GM19372 (cell line): ENCODE results near the gene TEX12.

Experiments
- ATAC-seq: cut with Tn5 transposase; IDR thresholded peaks from one replicate; pipeline ENCODE4 v1.9.1; 2021; ENCODE audit warnings: mild to moderate bottlenecking, low read depth, moderate library complexity; ENCODE audit not compliant: unreplicated experiment

Gene TEX12

DNA sequence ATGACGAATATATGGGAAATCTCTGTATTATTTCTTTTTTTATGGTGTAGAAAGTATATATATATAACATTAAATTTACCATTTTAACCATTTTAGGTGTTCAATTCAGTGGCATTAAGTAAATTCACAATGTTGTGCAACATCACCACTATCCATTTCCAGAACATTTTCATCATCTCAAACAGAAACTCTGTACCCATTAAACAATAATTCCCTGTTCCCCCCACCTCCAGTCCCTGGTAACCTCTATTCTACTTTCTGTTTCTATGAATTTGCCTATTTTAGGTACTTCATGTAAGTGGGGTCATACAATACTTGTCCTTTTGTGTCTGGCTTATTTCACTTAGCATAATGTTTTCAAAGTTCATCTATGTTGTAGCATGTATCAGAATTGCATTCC lies 43.7 kb downstream of the TEX12 start:
- no peak for ATAC-seq

DNA sequence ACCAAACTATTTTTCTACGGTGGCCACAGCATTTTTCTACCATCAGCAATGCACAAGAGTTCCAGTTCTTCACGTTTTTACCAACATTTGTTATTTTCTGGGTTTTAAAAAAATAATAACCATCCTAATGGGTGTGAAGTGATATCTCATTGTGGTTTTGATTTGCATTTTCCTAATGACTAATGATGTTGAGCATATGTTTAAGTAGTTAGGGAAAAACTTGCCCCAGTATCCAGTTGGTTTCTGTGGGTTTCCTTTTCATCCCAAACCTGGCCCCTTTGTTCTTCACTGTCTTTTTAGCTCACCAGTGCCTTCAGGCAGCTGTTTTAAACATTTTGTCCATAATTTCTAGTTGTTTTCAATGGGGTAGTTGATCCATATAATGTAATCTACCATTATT lies 44.4 kb downstream of the TEX12 start:
- ATAC-seq = no peak

DNA sequence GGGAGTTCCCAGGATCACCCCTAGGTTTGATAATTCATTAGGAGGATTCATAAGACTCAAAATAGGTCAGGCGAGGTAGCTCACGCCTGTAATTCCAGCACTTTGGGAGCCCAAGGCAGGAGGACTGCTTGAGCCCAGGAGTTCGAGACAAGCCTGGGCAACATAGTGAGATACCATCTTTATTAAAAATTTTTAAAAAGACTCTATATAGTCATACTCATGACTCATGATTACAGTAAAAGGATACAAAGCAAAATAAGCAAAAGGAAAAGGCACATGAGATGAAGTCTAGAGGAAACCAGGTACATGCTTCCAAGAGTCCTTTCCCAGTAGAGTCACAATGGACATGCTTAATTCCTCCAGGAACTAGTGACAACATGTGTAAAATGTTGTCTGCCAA lies 45.1 kb downstream of the TEX12 start:
- ATAC-seq = no peak

DNA sequence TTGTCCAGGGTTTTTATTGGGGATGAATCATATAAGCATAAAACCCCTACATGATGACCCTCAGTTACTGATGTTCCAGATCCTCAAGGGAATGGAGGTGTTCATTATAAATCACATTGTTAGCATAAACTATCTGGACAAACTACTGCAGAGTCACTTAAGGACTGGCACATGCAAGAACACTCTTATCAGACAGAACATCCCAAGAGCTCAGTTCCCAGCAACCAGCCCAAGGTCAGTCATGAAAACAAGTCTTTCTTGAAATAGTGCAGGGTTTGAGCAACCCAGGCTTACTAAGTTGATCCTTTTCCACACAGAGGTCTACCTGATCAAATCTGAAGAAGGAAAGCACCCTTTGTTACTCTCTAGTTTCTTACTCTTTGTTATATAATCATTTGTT lies 45.5 kb downstream of the TEX12 start:
- no peak for ATAC-seq

DNA sequence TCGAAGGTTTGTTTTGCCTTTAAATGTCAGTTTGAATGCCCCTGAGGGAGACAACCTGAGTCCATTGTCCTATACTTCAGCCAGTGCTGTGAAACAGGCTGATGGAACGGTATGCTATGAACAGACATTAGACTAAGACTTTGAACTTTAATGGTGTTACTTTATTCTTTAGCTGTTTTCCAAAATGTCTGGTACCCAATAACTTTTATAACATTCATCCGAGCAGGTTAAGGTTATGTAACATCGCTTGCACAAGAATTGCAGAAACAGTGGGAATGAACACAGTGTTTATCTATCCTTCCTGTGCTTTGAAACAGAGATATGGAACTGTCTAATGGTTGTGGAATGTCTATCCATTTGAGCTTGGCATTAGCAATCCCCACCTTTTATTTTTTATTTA lies 46.6 kb downstream of the TEX12 start:
- no peak for ATAC-seq

DNA sequence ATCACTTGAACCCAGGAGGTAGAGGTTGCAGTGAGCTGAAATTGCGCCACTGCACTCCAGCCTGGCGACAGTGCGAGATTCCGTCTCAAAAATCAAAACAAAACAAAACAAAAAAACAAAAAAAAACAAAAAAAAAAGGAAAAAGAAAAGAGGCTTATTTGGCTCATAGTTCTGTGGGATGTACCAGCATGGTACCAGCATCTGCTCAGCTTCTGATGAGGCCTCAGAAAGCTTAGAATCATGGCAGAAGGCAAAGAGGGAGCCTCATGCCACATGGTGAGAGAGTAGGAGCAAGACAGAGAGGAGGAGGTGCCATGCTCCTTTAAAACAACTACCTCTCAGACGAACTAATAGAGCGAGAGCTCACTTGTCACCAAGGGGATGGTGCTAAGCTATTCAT lies 48.4 kb downstream of the TEX12 start:
- ATAC-seq = no peak

DNA sequence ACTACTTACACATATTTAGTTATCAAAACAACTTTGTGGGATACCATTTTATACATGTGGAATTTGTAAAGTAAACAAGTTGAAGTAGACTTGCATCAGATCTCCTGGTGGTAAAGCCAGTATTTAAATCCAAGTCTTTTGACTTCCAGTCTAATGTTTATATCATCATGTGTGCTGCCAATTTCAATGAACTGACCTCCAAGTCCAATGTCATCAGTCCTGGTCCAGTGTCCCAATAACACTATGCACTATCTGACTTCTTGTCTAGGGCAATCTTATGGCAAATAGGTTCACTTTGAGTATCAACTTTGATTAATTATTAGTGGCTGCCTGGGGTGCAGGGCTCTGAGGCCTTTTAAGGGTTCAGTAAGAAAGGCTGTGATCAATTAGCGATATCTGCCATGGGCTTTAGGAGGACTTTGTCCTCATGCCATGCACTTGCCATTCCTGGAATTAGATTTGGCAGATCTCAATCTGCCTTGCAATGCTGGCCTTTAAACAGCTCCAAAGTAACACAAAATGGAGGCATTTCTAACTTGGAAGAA lies 49.5 kb downstream of the TEX12 start:
- no peak for ATAC-seq

DNA sequence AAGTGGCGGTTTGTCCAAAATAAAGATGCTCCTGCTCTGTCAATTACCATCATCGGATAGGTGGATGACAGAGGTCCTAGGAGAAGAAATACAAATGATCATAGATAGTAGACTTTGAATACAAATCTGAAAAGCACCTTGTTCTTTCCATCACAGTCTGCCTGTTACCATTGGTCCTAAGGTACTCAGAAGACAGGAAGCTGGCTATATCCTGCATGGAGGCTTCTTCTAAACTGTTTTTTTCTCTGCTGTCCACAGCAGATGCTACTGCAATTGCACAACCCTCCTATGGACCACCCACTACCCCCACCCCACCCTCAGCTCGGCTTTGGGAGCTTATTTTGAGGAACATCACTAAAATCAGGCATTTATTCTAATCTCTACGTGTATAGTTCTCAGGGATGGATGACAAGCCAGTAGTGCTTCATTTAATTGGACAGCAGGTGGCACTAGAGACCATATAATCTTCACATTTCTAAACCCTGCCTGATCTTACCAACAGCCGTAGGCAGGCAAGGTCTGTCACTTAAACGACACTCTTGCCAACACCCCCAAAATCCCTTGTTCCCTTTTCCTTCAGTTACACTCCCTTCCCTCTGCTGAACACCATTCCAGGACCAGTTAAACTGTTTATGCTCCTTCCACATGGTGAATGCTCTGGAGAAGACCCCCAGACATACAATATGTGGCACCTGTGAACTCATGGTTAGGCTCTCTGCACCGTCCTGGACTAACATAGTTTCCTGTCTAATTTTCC lies 52.5 kb downstream of the TEX12 start:
- peak; percentile 86 for ATAC-seq

DNA sequence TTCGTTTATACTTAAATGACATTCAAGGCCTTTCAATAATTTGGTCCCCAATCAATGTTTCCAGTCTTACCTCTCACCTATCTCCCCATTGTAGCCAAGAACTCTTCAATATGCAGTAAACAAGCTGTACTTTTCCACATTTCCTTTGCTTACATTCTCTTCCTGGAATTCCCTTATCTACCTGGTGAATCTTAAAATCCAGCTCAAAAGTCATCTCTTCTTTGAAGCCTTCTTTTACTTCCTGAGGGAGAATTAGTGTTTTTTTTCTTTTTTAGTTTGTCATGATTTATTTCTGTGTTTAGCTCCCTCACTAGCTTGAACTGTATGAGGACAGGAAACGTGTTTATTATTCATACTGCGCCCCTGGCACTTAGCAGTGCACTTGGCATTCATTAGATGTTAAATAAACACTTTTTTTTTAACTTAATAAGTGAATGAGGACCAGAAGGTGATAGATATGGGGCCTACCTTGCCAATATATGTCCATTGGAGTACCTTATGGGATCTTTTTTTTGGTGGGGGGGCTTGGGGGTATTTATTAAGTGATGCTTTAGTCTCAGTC lies 54.2 kb downstream of the TEX12 start:
- ATAC-seq = no peak
